GM12878 (cell line): ENCODE data around the gene CTH.
"Not testable (repeated sequence)": the region's sequence is repeated elsewhere in the genome, so short reads cannot be mapped to it uniquely, and the experiment has no call there.

Source experiments
- CREB1 ChIP-seq: IDR thresholded peaks from 2 replicates; pipeline ENCODE4 v1.6.1; 2012; ENCODE audit warnings: low read depth, mild to moderate bottlenecking, inconsistent platforms
- PKNOX1 ChIP-seq: fragments of 450-650 bp; IDR thresholded peaks from 2 replicates; pipeline ENCODE4 v1.6.1; 2016; ENCODE audit warnings: mild to moderate bottlenecking
- TCF3 ChIP-seq: IDR thresholded peaks from 2 replicates; pipeline ENCODE4 v1.6.1; 2012; ENCODE audit warnings: low read depth, mild to moderate bottlenecking, low read length, borderline replicate concordance; ENCODE audit not compliant: insufficient read depth
- TF ChIP-seq, protein P1 (sequence below), 3 experiments: IDR thresholded peaks in 2 of 3; conservative IDR thresholded peaks in 1 of 3; 2 replicates each; pipeline ENCODE4 v1.5.1; 2011; ENCODE audit warnings: low read depth in 3 of 3, low read length in 3 of 3, mild to moderate bottlenecking in 3 of 3, control low read depth in 2 of 3, moderate library complexity in 2 of 3, inconsistent platforms in 1 of 3, mixed read lengths in 1 of 3; ENCODE audit not compliant: control insufficient read depth in 2 of 3, insufficient read depth in 1 of 3; ENCODE audit errors: extremely low read depth in 1 of 3
- TF ChIP-seq, protein P2 (sequence below): IDR thresholded peaks from 2 replicates; pipeline ENCODE4 v1.6.1; 2011; ENCODE audit warnings: mild to moderate bottlenecking, low read depth, low read length, moderate library complexity; ENCODE audit not compliant: insufficient replicate concordance

DNA sequence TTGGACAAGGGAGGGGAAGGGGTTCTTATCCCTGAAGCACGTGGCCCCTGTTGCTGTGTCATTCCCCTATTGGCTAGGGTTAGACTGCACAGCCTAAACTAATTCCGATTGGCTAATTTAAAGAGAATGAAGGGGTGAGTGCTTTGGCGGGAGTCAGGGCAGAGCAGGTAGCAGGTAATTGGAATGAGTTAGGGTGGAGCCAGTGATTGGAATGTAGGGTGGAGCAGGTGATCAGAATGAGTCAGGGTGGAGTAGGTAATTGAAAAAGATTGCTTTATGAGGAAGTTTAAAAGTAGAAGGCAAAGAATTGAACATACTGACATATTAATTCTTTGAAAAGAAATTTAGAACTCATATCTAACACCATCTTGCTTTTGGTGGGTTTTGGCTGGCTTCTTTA, 44.1 kb upstream of the CTH start:
- TF ChIP-seq CREB1, PKNOX1, TCF3: not testable (repeated sequence)
- TF ChIP-seq, protein P1, sequence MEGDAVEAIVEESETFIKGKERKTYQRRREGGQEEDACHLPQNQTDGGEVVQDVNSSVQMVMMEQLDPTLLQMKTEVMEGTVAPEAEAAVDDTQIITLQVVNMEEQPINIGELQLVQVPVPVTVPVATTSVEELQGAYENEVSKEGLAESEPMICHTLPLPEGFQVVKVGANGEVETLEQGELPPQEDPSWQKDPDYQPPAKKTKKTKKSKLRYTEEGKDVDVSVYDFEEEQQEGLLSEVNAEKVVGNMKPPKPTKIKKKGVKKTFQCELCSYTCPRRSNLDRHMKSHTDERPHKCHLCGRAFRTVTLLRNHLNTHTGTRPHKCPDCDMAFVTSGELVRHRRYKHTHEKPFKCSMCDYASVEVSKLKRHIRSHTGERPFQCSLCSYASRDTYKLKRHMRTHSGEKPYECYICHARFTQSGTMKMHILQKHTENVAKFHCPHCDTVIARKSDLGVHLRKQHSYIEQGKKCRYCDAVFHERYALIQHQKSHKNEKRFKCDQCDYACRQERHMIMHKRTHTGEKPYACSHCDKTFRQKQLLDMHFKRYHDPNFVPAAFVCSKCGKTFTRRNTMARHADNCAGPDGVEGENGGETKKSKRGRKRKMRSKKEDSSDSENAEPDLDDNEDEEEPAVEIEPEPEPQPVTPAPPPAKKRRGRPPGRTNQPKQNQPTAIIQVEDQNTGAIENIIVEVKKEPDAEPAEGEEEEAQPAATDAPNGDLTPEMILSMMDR (IDR thresholded peaks at IDR 0.05 in 2 of 3, conservative IDR thresholded peaks at IDR 0.05 in 1 of 3; ENCODE audit: control insufficient read depth in 2 of 3, extremely low read depth in 1 of 3, insufficient read depth in 1 of 3, low read depth in 3 of 3, low read length in 3 of 3): not testable (repeated sequence)
- TF ChIP-seq, protein P2, sequence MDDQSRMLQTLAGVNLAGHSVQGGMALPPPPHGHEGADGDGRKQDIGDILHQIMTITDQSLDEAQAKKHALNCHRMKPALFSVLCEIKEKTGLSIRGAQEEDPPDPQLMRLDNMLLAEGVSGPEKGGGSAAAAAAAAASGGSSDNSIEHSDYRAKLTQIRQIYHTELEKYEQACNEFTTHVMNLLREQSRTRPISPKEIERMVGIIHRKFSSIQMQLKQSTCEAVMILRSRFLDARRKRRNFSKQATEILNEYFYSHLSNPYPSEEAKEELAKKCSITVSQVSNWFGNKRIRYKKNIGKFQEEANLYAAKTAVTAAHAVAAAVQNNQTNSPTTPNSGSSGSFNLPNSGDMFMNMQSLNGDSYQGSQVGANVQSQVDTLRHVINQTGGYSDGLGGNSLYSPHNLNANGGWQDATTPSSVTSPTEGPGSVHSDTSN: not testable (repeated sequence)
